Activated CD8-positive, alpha-beta T cell treated with anti-CD3 and anti-CD28 coated beads for 36 hours (primary cell): ENCODE measurements around the gene CNKSR3. TPM values are rescaled to one million over a fixed set of nuclear protein-coding genes. Genes with fewer than 3 reads are reported as not detected.

ENCODE experiments used
- ATAC-seq: fragments of 200-7000 bp; cut with Tn5 transposase; one replicate; pipeline ENCODE4 v1.10.0; 2021; ENCODE audit warnings: mild to moderate bottlenecking, moderate library complexity
- CTCF ChIA-PET: fragments of 350-600 bp; sonication (Branson Sonifier 250); formaldehyde crosslinking; loops from one replicate; lab custom pipeline; 2021; ENCODE audit warnings: antibody characterized with exemption; lab: Charles Lee
- POLR2A ChIA-PET: fragments of 350-600 bp; sonication (Branson Sonifier 250); formaldehyde crosslinking; loops from one replicate; lab custom pipeline; 2021; ENCODE audit warnings: antibody characterized with exemption; lab: Charles Lee
- DNase-seq: peaks from one replicate; pipeline ENCODE4 v3.0.0-alpha.2; 2020
- H3K27ac Mint-ChIP-seq: one replicate; pipeline ENCODE4 v1.8.0; 2021; ENCODE audit warnings: mild to moderate bottlenecking, mixed read lengths
- H3K27me3 Mint-ChIP-seq: one replicate; pipeline ENCODE4 v1.8.0; 2021; ENCODE audit warnings: mixed read lengths
- H3K36me3 Mint-ChIP-seq: one replicate; pipeline ENCODE4 v1.8.0; 2021; ENCODE audit warnings: low read depth, mixed read lengths
- H3K4me1 Mint-ChIP-seq: one replicate; pipeline ENCODE4 v1.8.0; 2021; ENCODE audit warnings: low read depth, mixed read lengths
- H3K4me3 Mint-ChIP-seq: one replicate; pipeline ENCODE4 v1.8.0; 2021; ENCODE audit warnings: mild to moderate bottlenecking, moderate library complexity, mixed read lengths
- H3K9me3 Mint-ChIP-seq: one replicate; pipeline ENCODE4 v1.8.0; 2021; ENCODE audit warnings: mixed read lengths
- intact Hi-C: fragments of 100-400 bp; cut with micrococcal nuclease; formaldehyde crosslinking; loops from one replicate; pipeline ENCODE4 v1.10.0; 2022
- total RNA-seq, 2 experiments: library from RNA; stranded (reverse); gene quantifications; one replicate each; pipeline ENCODE4 v1.2.3, GENCODE V29; 2021
- TF ChIP-seq, protein P1 (sequence below): fragments of 200-600 bp; IDR thresholded peaks from one replicate; pipeline ENCODE4 v1.8.0; 2022; ENCODE audit warnings: antibody characterized with exemption, mild to moderate bottlenecking

The CNKSR3 gene
- total RNA-seq, 2 experiments from 2014 or later: 0.34 to 0.45 TPM

DNA sequence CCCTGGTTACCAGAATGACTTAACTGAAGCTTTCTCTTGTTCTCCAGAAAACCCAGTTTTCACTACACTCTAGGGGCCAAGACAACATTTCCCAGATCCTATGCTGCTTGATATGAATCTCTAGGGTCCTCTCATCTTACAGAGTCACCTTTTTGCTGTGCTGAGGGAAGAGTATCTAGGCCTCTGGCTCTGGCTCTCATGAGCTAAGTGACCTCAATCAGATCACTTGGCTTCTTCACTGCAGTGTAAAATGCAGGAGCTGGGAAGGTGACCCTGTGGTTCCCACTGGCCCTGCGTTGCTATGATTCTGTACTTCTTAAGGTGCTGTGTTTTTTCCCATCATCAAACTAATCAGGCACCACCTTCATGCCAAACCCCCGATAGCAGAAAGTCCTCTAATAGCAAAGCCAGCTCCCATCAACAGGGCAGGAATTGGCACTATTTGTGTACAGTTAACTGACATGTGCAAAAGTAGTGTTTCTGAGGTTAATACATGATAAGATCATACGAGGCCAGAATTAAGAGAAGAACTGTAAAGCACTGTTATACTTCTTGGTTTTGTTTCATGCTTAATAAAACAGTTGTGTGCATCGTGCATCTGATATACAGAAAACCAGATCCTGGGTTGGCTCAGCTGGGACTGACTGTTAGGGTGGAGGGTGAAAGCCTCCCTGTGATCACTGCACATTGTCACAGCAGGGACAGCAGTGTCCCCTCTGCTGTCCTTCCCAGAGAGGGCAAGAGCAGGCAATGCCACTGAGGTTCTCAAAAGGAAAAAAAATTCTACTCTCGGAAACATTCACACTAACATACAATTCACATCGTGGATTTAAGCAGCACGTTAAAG, 46.7 kb downstream of the CNKSR3 start:
- no peaks in the 10 kb centered on the region for H3K36me3 Mint-ChIP-seq
- H3K4me3 Mint-ChIP-seq: no peak overlapping the region
- H3K27ac Mint-ChIP-seq: no peak overlapping the region
- intact Hi-C loops: no loop called here
- TF ChIP-seq, protein P1, sequence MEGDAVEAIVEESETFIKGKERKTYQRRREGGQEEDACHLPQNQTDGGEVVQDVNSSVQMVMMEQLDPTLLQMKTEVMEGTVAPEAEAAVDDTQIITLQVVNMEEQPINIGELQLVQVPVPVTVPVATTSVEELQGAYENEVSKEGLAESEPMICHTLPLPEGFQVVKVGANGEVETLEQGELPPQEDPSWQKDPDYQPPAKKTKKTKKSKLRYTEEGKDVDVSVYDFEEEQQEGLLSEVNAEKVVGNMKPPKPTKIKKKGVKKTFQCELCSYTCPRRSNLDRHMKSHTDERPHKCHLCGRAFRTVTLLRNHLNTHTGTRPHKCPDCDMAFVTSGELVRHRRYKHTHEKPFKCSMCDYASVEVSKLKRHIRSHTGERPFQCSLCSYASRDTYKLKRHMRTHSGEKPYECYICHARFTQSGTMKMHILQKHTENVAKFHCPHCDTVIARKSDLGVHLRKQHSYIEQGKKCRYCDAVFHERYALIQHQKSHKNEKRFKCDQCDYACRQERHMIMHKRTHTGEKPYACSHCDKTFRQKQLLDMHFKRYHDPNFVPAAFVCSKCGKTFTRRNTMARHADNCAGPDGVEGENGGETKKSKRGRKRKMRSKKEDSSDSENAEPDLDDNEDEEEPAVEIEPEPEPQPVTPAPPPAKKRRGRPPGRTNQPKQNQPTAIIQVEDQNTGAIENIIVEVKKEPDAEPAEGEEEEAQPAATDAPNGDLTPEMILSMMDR: no peak
- DNase-seq: no peak
- ChIA-PET CTCF (no interaction called here), POLR2A (no interaction called here)
- H3K9me3 Mint-ChIP-seq: no peaks in the 10 kb centered on the region
- no peak for ATAC-seq
- H3K27me3 Mint-ChIP-seq: no peaks in the 10 kb centered on the region
- no peaks in the 10 kb centered on the region for H3K4me1 Mint-ChIP-seq

DNA sequence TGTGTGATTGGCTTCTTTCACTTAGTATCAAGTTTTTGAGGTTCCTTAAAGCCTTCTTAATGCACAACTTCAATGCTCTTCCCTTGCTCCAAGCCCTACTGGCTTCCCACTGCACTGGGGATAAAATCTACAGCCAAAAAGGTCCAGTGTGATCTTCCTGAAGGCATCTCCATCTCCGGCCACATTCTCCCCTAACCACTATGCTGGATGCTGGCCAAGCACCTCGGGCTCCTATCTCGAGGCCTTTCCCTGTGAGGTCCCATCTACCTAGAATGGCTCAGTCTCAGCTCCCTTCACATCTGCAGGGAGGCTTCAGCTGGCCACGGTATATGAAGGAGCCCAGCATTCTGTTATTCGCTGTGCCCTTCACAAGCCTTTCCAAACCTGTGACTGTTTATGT, 48.1 kb downstream of the CNKSR3 start:
- Mint-ChIP-seq H3K27ac (no peak overlapping the region), H3K9me3 (no peaks in the 10 kb centered on the region)
- TF ChIP-seq, protein P1: no peak

DNA sequence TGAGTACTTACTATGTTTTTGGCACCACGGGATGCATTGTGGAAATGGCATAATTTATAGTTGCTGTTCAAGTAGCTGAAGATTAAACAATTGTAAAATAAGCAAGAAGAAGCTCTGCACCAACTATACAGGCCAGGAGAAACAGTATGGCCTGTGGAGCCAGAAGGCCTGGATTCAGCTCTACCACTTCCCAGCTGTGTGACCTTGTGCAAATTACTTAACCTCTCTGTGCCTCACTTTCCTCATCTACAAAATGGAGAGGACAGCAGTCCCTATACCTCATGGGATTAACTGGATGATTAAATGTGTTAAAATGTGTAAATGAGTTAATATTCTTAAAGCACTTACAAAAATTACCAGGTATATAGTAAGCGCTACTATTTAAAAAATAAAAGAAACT, 49.1 kb downstream of the CNKSR3 start:
- no peak overlapping the region for H3K27ac Mint-ChIP-seq
- CTCF ChIA-PET: no interaction called here
- ATAC-seq (no peak), DNase-seq (no peak)
- TF ChIP-seq, protein P1: no peak
- POLR2A ChIA-PET: no interaction called here
- no peaks in the 10 kb centered on the region for H3K9me3 Mint-ChIP-seq
- no peaks in the 10 kb centered on the region for H3K36me3 Mint-ChIP-seq
- H3K4me3 Mint-ChIP-seq: no peak overlapping the region
- peaks cover 2% of the 10 kb centered on the region for H3K4me1 Mint-ChIP-seq
- peaks cover 4% of the 10 kb centered on the region for H3K27me3 Mint-ChIP-seq
- intact Hi-C loops: no loop called here

More for the DNA sequence above, 48.1 kb downstream of the CNKSR3 start:
- DNase-seq (no peak), ATAC-seq (no peak)
- intact Hi-C loops: no loop called here
- CTCF ChIA-PET: no interaction called here
- Mint-ChIP-seq H3K36me3 (no peaks in the 10 kb centered on the region), H3K4me1 (peaks cover 2% of the 10 kb centered on the region), H3K4me3 (no peak overlapping the region), H3K27me3 (peaks cover 4% of the 10 kb centered on the region)
- POLR2A ChIA-PET: no interaction called here

DNA sequence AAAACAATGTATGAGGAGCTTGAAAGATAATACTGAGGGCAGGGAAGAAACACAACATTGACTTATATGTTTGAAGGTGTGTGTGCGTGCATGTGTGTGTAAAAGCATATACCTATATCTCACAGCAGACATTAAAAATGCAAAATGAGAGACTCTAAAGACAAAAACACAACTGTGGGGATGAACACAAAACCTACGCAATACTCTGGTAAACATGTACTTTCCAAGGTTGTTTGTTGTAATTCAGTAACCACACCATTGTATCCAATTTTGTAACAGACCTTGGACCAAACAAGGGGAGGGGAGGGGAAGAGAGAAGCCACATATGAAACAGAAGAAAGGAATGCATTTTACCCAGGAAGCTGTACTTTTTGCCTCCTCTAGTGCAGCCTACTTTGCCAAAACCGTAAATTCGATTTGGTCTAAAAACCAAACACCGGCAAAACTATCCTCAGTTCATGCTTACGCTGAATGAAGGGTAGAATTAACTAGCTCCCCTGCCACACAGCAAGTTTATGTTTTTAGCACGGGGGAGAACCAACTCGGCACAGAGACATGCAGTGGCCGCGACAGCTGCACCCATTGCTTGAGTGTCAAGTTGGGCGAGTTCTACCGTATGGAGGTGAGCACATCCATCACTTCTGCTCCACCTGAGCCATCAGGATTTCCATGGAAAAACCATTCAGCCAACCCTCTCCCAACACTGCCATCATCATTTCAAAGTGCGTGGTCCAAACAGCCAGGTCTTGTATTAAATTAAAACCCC, 50.0 kb downstream of the CNKSR3 start:
- no peaks in the 10 kb centered on the region for H3K36me3 Mint-ChIP-seq
- TF ChIP-seq, protein P1: no peak
- H3K27ac Mint-ChIP-seq: no peak overlapping the region
- no peak for DNase-seq
- CTCF ChIA-PET: no interaction called here
- peaks cover 2% of the 10 kb centered on the region for H3K4me1 Mint-ChIP-seq
- H3K27me3 Mint-ChIP-seq: peaks cover 4% of the 10 kb centered on the region
- no peaks in the 10 kb centered on the region for H3K9me3 Mint-ChIP-seq
- intact Hi-C loops: no loop called here
- ATAC-seq: no peak
- no peak overlapping the region for H3K4me3 Mint-ChIP-seq
- POLR2A ChIA-PET: no interaction called here

DNA sequence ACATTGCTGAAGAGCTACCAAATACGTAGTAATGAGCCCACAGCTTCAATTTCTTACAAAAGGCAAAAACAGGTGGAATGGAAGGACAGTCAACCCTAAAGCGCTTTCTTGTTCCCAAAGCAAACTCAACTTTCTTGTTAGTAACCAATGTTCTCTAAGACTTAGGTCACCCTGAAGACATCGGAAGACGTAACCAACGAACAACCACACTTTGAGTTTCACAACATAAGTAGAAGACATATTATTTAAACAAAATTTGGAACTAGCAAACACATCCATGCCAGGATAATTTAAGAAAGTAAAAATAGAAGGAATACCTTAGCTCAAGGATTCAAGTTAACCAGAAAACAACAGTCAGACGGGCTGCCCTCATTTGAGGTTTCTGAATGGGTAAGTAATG, 51.0 kb downstream of the CNKSR3 start:
- Mint-ChIP-seq H3K27me3 (peaks cover 4% of the 10 kb centered on the region), H3K4me1 (peaks cover 2% of the 10 kb centered on the region), H3K27ac (no peak overlapping the region), H3K36me3 (no peaks in the 10 kb centered on the region), H3K9me3 (no peaks in the 10 kb centered on the region), H3K4me3 (no peak overlapping the region)
- TF ChIP-seq, protein P1: no peak
- intact Hi-C loops: no loop called here
- POLR2A ChIA-PET: no interaction called here
- DNase-seq (no peak), ATAC-seq (no peak)
- CTCF ChIA-PET: no interaction called here
